ENCODE measurements around the gene UACA. TPM values are rescaled to one million over a fixed set of nuclear protein-coding genes. Genes with fewer than 3 reads are reported as not detected.

UACA gene
- total RNA-seq, 2 experiments from 2014 or later: 6.6 TPM

DNA sequence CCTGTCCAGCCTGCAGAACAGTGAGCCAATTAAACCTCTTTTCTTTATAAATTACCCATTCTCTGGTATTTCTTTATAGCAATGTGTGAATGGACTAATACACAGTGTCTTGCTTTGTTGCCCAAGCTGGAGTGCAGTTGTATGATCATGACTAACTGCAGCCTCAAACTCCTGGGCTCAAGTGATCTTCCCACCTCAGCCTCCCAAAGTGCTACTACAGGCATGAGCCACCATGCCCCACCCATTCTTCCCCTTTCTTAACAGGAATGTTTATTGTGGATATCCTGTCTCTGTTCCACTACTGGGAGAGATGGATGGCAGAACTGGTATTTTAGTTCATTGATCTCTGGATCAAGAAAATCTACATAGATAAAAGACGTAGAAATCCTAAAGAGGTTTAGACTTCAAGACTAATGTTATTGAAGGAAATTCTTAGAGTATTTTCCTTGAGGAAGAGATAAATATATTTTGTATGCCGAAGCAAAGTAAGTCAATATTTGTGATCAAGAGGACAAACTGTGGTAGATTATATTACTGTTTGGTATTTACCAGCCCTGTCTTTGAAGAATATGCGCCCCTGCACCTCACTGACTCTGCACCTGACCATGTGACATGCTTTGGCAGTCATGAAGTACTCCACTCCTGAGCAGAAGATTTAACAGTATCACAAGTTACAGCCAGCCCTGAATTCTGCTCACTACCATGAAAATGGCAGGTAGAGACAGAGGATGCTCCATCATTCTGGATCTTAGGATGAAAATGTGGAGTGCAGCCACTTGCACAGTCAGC, 42.9 kb downstream of the UACA start:
- intact Hi-C loops (cut with DNase I, micrococcal nuclease): loop anchor here in 1 of 2 experiments (10.0 kb wide), 1 partner anchor 1246 kb away; no protein-coding TSS in a partner anchor
- Mint-ChIP-seq H3K4me1 (no peaks in the 10 kb centered on the region), H3K36me3 (ENCODE audit: low read depth) (no peaks in the 10 kb centered on the region), H3K27me3 (peaks cover 4% of the 10 kb centered on the region), H3K4me3 (no peak overlapping the region), H3K27ac (no peak overlapping the region), H3K9me3 (ENCODE audit: low read depth) (no peaks in the 10 kb centered on the region)
- ATAC-seq (no peak), DNase-seq (no peak)
- CTCF ChIA-PET: no interaction called here
- POLR2A ChIA-PET: no interaction called here

DNA sequence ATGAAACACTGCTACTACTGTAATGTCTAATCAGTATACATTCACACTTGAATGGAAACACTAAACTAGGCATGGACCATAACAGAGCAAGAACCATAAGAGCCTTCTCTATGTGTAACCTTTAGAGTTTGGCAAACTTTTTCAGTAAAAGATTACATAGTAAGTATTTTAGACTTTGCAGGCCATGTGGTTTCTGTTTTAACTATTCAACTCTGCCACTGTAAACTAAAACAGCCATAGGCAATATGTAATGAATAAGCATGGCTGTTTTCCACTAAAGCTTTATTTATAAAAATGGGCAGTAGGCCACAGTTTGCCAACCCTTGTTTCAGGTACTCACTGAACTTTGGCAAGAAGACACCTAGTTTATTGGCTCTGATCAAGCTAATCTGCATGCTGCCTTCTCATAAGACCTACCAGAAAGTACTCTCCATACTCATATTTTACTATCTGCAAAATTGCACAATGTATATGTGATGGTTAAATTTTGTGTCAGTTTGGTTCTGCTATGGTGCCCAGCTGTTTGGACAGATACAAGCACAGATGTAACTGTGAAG, 46.0 kb downstream of the UACA start:
- ATAC-seq (no peak), DNase-seq (no peak)
- ChIA-PET CTCF (interaction anchor here (0.5 kb wide), 1 partner anchor 1347 kb away, joined by 3 read pairs; no protein-coding TSS in a partner anchor), POLR2A (no interaction called here)
- Mint-ChIP-seq H3K27ac (no peak overlapping the region), H3K4me1 (no peaks in the 10 kb centered on the region), H3K4me3 (no peak overlapping the region), H3K27me3 (peaks cover 5% of the 10 kb centered on the region), H3K9me3 (ENCODE audit: low read depth) (no peaks in the 10 kb centered on the region), H3K36me3 (ENCODE audit: low read depth) (no peaks in the 10 kb centered on the region)
- intact Hi-C loops (cut with DNase I, micrococcal nuclease): no loop called here

DNA sequence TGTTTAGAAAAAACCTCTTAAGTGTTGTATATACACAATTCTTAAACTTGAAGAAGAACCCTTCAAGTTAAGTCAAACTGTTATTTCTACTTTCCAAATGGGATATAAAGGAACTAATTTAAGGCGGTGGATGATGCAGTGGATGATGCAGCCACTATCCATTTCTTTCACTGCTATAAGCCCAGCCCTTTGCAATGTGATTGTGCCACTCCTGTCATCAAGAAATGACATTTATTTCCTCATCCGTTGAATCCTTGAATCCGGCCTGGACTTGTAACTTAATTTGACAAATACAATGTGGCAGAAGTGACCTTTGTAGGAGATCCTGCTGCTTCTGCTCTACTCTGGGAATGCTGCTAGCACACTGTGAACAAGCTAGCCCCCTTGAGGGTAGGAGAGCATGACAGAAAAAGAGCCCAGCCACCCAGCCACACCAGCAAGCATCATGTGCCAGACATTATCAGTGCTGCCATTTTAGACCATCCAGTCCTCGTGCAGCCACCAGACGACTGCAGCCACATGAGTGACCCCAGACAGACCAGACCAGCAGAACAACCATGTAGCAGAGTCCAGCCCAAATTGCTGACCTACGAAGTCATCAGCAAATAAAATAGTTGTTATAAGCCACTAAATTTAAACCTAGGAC, 47.4 kb downstream of the UACA start:
- H3K27ac Mint-ChIP-seq: no peak overlapping the region
- no peaks in the 10 kb centered on the region for H3K4me1 Mint-ChIP-seq
- intact Hi-C loops (cut with DNase I, micrococcal nuclease): no loop called here
- H3K9me3 Mint-ChIP-seq (ENCODE audit: low read depth): no peaks in the 10 kb centered on the region
- H3K4me3 Mint-ChIP-seq: no peak overlapping the region
- H3K27me3 Mint-ChIP-seq: peaks cover 10% of the 10 kb centered on the region
- ATAC-seq: no peak
- ChIA-PET CTCF (no interaction called here), POLR2A (no interaction called here)
- no peaks in the 10 kb centered on the region for H3K36me3 Mint-ChIP-seq (ENCODE audit: low read depth)
- no peak for DNase-seq

DNA sequence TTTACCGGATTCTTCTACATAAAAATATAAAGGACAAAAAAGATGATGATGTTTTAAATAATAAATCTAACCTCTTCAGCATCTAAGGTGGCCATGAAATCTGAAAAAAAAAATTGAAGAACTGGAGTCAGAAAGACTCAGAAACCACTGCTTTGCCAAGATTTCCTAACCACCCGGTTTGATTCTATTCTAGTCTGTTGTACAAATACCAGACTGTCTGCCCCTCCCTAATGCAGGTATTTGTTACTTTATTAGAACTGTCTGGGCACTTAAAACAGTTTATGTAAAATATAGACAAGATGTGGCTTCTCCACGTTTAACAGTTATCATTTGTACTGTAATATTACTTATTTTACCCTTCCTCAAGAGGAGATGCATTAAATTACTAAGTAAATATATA, 48.8 kb downstream of the UACA start:
- intact Hi-C loops (cut with DNase I, micrococcal nuclease): no loop called here
- CTCF ChIA-PET: interaction anchor here (1.5 to 2.5 kb wide), 2 partner anchors 9 to 13 kb away, joined by 6 to 15 read pairs; no protein-coding TSS in a partner anchor
- H3K36me3 Mint-ChIP-seq (ENCODE audit: low read depth): no peaks in the 10 kb centered on the region
- no peak overlapping the region for H3K4me3 Mint-ChIP-seq
- ATAC-seq (no peak), DNase-seq (no peak)
- no peaks in the 10 kb centered on the region for H3K4me1 Mint-ChIP-seq
- no peak overlapping the region for H3K27ac Mint-ChIP-seq
- H3K27me3 Mint-ChIP-seq: peaks cover 10% of the 10 kb centered on the region
- POLR2A ChIA-PET: no interaction called here
- H3K9me3 Mint-ChIP-seq (ENCODE audit: low read depth): no peaks in the 10 kb centered on the region

DNA sequence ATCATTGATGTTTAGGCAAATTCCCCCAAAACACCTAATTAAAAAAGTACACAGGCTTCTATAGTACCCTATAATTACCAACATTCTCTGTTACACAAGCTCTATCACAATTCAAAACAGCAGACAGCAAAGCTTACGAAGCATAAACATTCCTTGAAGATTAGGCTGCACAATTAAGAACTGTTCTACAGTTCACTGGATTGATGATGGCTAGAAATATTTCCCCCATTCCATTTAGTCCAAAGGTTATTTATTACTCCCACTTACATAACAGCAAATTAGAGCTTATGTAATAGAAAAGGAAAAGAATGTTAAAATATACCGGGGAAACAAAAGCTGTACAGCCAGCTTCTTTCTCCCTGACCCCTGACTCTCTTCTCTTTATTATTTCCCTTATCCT, 49.3 kb downstream of the UACA start:
- Mint-ChIP-seq H3K4me3 (no peak overlapping the region), H3K27me3 (peaks cover 10% of the 10 kb centered on the region), H3K36me3 (ENCODE audit: low read depth) (no peaks in the 10 kb centered on the region), H3K27ac (no peak overlapping the region), H3K4me1 (no peaks in the 10 kb centered on the region), H3K9me3 (ENCODE audit: low read depth) (no peaks in the 10 kb centered on the region)
- ChIA-PET POLR2A (no interaction called here), CTCF (interaction anchor here (0.7 to 2.5 kb wide), 3 partner anchors 9 to 225 kb away, joined by 3 to 15 read pairs (median 6); no protein-coding TSS in a partner anchor)
- intact Hi-C loops (cut with DNase I, micrococcal nuclease): no loop called here
- no peak for DNase-seq
- no peak for ATAC-seq

DNA sequence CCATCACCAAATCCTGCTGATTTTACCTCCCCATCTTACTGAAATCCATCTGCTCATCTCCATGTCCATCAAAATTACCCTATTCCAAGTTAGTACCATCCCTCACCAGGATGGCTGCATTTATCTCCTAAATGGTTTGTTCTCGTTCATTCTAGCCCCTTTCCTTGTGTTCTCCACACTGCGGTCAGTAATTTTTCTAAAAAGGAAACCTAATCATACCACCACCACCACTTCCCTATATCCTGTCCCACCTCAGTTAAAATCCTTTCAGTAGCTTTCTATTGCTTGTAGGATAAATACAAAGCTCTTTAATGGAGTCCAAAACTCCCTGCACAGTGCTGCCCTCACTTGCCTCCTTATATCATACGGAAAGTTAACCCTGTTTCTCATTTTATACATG, 51.1 kb downstream of the UACA start:
- Mint-ChIP-seq H3K9me3 (ENCODE audit: low read depth) (peaks cover 1% of the 10 kb centered on the region), H3K36me3 (ENCODE audit: low read depth) (no peaks in the 10 kb centered on the region), H3K4me3 (no peak overlapping the region), H3K27ac (no peak overlapping the region), H3K4me1 (no peaks in the 10 kb centered on the region), H3K27me3 (peaks cover 12% of the 10 kb centered on the region)
- CTCF ChIA-PET: interaction anchor here (1.2 kb wide), 1 partner anchor 10 kb away, joined by 7 read pairs; no protein-coding TSS in a partner anchor
- intact Hi-C loops (cut with DNase I, micrococcal nuclease): no loop called here
- DNase-seq (no peak), ATAC-seq (no peak)
- POLR2A ChIA-PET: no interaction called here

DNA sequence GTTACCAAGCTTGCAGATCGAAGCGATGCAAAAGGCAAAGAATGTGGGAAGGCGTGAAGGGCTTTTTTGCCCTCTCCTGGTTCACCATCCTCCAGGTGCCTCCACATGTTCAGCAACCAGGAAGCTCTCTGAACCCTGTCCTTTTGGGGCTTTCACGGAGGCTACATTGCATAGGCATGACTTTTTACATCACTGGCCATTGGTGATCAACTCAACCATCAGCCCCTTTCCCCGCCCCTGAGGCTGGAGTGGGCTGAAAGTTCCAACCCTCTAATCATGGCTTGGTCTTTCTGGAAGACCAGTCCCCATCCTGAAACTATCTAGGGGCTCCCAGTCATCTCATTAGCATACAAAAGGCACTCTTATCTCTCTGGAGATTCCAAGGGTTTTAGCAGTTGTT, 52.6 kb downstream of the UACA start:
- Mint-ChIP-seq H3K4me1 (no peaks in the 10 kb centered on the region), H3K27ac (no peak overlapping the region), H3K9me3 (ENCODE audit: low read depth) (peaks cover 1% of the 10 kb centered on the region), H3K4me3 (no peak overlapping the region), H3K27me3 (peaks cover 12% of the 10 kb centered on the region), H3K36me3 (ENCODE audit: low read depth) (no peaks in the 10 kb centered on the region)
- no peak for DNase-seq
- no peak for ATAC-seq
- intact Hi-C loops (cut with DNase I, micrococcal nuclease): no loop called here
- POLR2A ChIA-PET: no interaction called here
- CTCF ChIA-PET: no interaction called here

DNA sequence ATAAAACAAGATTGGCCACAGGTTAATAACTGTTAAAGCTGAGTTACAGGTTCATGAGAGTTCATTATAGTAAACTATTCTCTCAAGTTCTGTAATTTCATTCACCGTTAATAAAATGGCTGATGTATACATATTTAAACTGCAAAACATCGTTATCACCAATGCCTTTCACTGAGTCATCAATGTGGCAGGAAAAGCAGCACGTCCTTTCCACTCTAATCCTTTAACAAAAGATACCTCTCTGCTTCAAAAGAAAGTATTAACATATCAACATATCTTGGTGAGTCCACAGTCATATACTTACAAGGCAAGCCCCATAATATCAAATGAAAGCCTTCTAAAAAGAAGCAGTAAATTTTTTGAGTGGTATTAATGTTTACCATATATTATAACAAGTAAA, 54.5 kb downstream of the UACA start:
- Mint-ChIP-seq H3K4me3 (no peak overlapping the region), H3K9me3 (ENCODE audit: low read depth) (peaks cover 1% of the 10 kb centered on the region), H3K36me3 (ENCODE audit: low read depth) (no peaks in the 10 kb centered on the region), H3K27me3 (peaks cover 18% of the 10 kb centered on the region), H3K27ac (no peak overlapping the region), H3K4me1 (no peaks in the 10 kb centered on the region)
- no peak for DNase-seq
- no peak for ATAC-seq
- ChIA-PET CTCF (interaction anchor here (1.3 kb wide), 1 partner anchor 14 kb away, joined by 4 read pairs; no protein-coding TSS in a partner anchor), POLR2A (no interaction called here)
- intact Hi-C loops (cut with DNase I, micrococcal nuclease): no loop called here

DNA sequence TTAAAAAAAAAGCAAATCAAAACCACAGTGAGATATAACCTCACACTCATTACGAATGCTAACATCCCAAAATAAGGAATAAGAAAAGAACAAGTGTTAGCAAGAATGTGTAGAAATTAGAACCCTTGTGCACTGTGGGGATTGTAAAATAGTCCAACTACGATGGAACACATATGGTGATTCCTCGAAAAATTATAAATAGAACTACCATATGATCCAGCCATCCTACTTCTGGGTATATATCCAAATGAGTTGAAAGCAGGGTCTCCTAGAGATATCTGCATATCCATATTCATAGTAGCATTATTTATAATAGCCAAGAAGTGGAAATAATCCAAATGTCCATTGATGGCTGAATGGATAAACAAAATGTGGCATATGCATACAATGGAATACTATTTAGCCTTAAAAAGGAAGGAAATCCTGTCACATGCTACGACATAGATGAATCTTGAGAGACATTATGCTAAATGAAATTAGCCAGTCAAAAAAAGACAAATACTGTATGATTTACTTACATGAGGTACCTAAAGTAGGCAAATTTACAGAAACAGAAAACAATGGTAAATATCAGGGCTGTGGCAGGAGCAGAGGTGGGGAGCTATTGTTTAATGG, 55.6 kb downstream of the UACA start:
- Mint-ChIP-seq H3K4me3 (no peak overlapping the region), H3K9me3 (ENCODE audit: low read depth) (peaks cover 1% of the 10 kb centered on the region), H3K27me3 (peaks cover 18% of the 10 kb centered on the region), H3K27ac (no peak overlapping the region), H3K36me3 (ENCODE audit: low read depth) (no peaks in the 10 kb centered on the region), H3K4me1 (no peaks in the 10 kb centered on the region)
- intact Hi-C loops (cut with DNase I, micrococcal nuclease): no loop called here
- POLR2A ChIA-PET: no interaction called here
- CTCF ChIA-PET: interaction anchor here (0.7 to 1.3 kb wide), 2 partner anchors 15 to 135 kb away, joined by 4 read pairs; no protein-coding TSS in a partner anchor
- no peak for ATAC-seq
- no peak for DNase-seq

DNA sequence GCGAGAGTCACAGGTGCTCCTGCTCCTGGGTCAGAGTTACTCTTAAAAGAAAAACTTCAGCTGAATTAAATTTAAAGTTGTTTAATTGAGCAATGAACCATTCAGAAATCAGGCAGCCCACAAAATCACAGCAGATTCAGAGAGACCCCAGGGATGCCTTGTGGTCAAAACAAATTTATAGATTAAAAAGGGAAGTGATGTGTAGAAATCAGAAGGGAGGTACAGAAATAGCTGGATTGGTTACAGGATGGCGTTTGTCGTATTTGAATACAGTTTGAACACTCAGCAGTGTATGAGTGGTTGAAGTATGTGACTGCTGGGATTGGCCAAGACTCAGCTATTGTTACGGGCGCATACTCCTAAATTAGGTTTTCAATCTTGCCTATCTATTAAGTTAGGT, 58.6 kb downstream of the UACA start:
- ATAC-seq: no peak
- Mint-ChIP-seq H3K4me3 (no peak overlapping the region), H3K4me1 (peaks cover 2% of the 10 kb centered on the region), H3K27me3 (peaks cover 20% of the 10 kb centered on the region), H3K9me3 (ENCODE audit: low read depth) (peaks cover 1% of the 10 kb centered on the region), H3K27ac (no peak overlapping the region), H3K36me3 (ENCODE audit: low read depth) (no peaks in the 10 kb centered on the region)
- ChIA-PET POLR2A (no interaction called here), CTCF (interaction anchor here (0.6 to 2.9 kb wide), 4 partner anchors 18 to 76 kb away, joined by 3 to 12 read pairs (median 4); no protein-coding TSS in a partner anchor)
- intact Hi-C loops (cut with DNase I, micrococcal nuclease): no loop called here
- DNase-seq: no peak

DNA sequence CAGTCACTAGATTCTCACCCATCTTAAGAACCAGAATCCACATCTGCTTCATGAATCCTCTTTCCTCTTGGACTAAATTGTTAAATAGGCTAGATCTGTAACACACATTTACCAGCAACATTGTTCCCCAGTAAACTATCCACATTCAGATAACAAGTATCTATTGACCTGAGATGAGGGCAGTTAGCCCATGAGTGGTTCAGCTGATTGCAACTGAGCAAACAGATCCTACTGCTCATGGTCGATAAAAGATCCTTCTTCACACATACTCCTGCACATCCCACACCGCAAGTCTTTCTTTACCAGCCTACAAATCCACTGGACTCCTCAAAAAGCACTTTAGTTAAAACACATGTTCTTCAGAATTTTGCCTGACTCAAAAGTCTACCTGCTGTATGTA, 59.2 kb downstream of the UACA start:
- CTCF ChIA-PET: interaction anchor here (0.7 to 2.9 kb wide), 4 partner anchors 18 to 73 kb away, joined by 3 to 12 read pairs (median 4); no protein-coding TSS in a partner anchor
- POLR2A ChIA-PET: no interaction called here
- no peak overlapping the region for H3K4me3 Mint-ChIP-seq

More for the DNA sequence above, 59.2 kb downstream of the UACA start:
- no peak for DNase-seq
- Mint-ChIP-seq H3K36me3 (ENCODE audit: low read depth) (no peaks in the 10 kb centered on the region), H3K4me1 (peaks cover 2% of the 10 kb centered on the region), H3K27ac (no peak overlapping the region), H3K9me3 (ENCODE audit: low read depth) (peaks cover 1% of the 10 kb centered on the region), H3K27me3 (peaks cover 20% of the 10 kb centered on the region)
- no peak for ATAC-seq
- intact Hi-C loops (cut with DNase I, micrococcal nuclease): no loop called here
